ENCODE results near the gene ZDHHC9.

ZDHHC9 gene

DNA sequence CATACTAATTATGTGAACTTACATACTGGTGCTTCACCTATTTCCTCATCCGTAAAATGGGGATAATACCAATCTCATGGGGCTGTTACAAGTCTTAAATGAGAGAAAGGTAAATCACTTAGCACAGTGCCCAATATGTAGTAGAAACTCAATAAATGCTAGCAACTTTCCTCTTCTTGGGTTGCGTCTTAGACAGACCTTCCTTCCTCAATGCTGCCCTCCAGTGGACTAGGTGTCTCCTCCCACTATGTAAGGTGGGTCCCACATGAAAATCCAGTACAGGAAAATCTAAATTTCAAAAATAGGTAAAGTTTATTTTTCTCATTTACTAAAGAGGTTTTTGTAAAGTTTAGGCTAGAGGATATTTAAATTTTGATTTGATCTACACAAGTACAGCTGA lies 20.6 kb downstream of the ZDHHC9 start:
- in situ Hi-C loops (cut with MboI; ENCODE audit: low sequenced_read_pairs) = no loop called here

DNA sequence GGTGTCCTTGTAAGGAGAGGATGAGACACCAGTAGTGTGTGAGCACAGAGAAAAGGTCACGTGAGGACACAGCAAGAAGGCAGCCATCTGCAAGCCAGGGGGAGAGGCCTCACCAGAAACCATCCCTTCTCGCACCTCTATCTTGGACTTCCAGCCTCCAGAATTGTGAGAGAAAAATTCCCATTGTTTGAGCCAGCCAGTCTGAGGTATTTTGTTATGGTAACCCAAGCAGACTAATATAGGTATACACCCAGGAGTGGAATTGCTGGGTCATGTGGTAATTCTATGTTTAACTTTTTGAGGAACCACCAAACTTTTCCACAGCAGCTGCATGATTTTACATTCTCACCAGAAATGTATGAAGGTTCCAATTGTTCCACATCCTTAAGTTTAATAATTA lies 25.6 kb downstream of the ZDHHC9 start:
- in situ Hi-C loops (cut with MboI; ENCODE audit: low sequenced_read_pairs) = no loop called here

DNA sequence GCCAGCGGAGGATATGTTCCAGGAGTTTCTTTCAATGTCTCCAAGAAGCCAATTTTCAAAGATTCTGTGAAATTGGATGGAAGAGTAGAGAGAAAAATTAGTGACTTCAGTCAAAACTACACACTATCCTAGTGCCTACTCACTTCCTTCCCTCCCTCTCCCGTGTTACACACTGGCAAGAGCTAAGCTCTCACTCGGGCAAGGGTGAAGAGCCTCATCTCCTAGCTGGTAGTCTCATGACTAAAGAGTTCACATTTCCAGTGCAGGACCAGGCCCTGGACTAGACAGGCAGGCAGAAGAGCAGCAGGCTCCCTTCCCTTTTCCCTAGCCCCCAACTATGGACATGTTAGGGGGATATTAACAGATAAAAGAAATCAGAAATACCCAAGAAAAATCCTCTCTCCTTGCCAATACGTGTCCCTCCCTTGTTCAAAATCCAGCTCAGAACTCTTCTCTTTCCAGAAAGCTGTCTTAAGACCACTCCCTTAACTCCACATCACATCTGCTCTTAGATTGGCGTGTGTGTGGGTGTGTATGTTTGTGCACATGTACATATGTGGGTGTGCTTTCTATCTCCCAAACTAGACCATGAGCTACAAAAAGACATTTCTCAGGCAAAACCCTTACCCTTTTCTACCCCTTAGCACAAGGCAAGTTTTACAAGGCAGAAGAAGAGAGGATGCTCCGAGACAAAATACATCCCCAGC lies 29.9 kb downstream of the ZDHHC9 start:
- in situ Hi-C loops (cut with MboI; ENCODE audit: low sequenced_read_pairs) = no loop called here

DNA sequence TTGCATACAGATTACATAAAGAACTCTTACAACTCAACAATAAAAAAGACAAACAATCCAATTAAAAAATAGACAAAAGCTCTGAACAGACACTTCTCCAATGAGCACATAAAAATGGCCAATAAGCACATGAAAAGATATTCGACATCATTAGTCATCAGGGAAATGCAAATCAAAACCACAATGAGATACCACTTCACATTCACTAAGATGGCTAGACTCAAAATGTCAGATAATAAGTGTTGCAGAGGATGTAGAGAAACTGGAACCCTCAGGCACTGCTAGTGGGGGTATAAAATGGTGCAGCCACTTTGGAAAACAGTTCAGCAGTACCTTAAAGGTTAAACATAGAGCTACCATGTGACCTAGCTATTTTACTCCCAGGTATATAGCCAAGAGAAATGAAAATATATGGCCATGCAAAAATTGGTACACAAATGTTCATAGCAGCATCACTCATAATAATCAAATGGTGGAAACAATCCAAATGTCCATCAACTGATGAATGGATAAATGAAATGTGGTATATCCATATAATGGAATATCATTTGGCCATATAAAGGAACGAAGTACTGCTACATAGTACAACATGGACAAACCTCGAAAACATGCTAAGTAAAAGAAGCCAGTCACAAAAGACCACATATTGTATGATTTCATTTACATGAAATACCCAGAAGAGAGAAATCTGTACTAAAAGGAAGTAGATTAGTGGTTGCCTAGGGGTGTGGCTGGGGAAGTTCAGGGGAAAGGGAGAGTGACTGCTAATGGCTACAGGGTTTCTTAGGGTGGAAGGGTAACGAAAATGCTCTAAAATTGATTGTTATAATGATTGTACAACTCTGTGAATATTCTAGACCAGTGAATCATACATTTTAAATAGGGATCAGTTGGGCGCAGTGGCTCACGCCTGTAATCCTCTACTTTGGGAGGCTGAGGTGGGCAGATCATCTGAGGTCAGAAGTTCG lies 34.6 kb downstream of the ZDHHC9 start:
- in situ Hi-C loops (cut with MboI; ENCODE audit: low sequenced_read_pairs) = no loop called here

DNA sequence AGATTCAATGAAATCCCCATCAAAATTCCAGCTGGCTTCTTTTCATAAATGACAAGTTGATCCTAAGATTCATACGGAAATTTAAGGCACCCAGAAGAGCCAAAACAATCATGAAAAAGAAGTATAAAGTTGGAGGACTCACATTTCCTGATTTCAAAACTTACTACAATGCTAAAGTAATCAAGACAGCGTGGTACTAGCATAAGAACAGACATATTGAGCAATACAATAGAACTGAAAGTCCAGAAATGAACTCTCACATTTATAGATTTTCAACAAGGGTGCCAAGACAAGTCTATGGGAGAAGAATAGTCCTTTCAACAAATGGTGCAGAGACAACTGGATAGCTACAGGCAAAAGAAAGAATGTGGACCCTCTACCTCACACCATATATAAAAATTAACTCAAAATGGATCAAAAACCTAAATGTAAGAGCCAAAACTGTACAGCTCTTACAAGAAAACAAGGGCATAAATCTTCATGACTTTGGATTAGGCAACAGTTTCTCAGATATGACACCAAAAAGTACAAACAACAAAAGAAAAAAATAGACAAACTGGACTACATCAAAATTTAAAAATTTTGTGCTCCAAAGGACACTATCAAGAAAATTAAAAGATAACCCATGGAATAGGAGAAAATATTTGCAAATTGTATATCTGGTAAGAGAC lies 35.4 kb downstream of the ZDHHC9 start:
- in situ Hi-C loops (cut with MboI; ENCODE audit: low sequenced_read_pairs) = no loop called here

DNA sequence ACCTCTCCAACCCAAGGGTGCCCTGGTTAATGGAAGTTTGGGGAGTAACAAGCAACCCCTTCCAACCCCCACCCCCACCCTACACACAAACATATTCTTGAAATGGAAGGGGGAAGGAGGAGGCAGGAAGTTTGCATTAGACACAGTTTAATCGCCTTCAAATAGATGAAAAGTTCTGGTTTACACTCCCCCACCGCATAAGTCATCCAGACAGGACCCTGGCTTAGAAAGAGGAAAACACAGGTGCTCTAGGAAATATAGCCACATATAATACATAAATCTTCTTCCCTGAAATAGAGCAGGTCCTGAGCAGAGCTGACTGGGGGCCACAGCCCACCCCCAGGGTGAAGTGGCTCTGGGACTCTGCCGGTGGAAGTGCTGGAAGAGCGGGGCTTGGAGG lies 38.9 kb downstream of the ZDHHC9 start:
- in situ Hi-C loops (cut with MboI; ENCODE audit: low sequenced_read_pairs) = no loop called here

DNA sequence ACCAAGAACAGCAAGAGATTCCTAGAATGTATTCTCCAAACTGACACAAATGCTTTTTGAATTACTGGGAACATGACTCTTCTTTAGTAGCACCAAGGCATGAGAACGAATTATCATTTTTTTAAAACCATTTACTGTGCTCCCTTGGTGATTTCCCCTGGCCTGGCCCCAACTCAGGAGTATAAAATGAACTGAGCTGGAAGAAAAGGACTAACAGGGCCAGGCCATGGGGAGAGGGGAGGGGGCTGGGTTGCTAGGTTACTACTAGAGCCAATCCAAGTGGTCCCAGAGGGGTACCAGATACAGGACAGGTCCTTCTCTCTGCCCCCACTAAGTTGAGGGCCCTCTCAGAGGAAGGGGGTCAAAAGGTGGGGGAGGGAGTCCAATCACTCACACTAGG lies 40.8 kb downstream of the ZDHHC9 start:
- in situ Hi-C loops (cut with MboI; ENCODE audit: low sequenced_read_pairs) = no loop called here

DNA sequence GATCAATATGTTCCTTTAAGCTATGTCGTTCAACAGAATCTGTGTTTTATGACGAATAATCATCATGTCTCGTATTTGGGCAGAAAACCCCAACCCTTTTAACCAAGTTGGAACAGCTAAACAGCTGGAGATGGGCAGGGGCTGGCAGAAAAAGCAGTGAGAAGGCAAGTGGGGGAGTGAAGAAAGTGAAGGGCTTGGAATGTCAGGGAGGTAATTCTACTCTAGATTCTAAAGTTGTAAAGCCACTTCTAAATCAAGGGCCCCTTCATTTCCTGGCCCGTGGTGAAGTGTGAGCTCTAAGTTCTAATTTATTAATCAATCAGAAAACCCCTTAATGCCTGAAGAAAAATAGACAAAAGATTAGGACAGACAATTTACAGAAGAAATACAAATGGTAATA lies 43.5 kb downstream of the ZDHHC9 start:
- in situ Hi-C loops (cut with MboI; ENCODE audit: low sequenced_read_pairs) = no loop called here

DNA sequence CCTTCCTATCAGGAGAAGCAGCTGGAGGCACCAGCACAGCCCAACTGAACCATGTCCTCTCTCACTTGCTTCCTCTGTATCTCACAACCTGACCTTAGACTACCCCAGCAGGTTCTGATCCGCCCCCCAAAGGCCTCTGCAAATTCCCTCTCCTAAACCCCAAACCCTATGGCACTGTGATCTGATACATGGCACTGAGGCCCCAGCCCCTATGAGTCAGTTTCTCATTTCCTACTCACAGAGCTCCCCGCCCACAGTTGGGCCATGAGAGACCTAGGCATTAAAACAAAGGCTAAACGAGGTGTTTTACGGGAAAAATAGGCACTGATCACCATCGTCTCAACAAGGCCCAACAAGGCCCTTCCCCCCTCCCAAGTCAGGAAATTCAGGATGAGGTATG lies 44.8 kb downstream of the ZDHHC9 start:
- in situ Hi-C loops (cut with MboI; ENCODE audit: low sequenced_read_pairs) = no loop called here

DNA sequence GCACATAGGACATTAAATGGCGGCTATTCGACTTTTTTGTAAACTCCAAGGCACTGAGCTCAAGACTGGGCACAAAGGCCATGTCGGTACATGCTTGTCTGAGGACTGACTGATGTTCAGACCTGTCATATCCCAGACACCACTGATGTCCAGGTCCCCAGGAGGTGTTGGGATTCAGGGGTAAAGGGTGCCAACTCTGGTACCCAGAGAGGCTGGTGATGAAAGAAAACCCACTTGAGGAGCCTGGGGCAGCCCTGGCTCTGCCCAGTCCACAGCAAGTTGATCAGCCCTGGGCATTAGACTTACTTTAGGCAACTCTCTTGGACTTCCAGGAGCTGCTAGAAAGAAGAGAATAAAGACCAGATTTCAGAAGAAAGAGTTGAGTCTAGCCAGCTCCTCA lies 45.2 kb downstream of the ZDHHC9 start:
- in situ Hi-C loops (cut with MboI; ENCODE audit: low sequenced_read_pairs) = no loop called here

DNA sequence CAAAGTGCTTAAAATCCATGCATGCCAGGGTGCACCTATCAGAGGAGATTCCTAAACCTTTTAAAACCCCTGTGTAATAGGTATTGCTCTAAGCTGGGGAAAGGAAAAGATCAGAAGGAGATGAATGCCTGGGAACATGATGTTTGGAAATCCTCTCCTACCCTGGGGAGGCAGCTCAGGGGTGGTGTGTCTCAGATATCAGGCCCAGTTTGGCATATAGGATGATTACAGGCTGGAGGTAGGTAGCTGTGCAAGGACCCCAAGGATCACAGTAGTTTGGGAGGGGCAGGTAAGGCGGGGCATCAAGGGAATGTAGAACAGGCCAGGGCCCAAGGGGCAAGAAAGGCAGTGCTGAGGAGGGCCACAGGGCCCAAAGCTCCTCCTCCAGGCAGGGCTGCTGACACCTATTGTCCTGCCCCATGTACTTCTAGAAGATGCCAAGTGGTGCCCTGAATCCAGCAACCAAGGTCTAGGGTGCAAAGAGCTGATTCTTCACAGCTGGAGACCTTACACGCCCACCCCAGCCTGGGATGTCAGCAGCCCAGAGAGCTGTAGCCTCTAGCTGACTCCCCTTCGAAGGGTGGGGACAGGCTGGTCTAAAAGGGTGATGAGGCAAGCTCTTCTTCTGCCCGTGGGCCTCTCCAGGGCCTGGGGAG lies 46.3 kb downstream of the ZDHHC9 start:
- in situ Hi-C loops (cut with MboI; ENCODE audit: low sequenced_read_pairs) = no loop called here

DNA sequence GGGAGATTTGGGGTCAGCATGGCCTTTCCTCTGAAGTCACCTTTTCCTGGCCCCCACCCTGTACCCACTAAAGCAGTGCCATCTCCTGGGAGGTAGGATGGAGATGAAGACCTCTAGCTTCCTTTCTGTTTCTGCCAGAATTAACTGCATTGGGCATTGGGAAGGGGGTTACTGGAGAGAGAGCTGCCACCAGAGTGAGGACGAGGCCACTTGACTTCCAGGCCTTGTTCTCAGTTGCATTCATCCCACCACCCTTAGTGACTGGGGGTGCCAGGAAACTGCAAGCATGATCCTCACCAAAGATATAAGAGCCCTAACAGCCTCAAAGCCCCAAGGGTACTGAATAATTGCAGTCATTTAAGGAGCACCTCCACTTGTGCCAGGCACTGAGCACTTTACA lies 48.1 kb downstream of the ZDHHC9 start:
- in situ Hi-C loops (cut with MboI; ENCODE audit: low sequenced_read_pairs) = no loop called here

DNA sequence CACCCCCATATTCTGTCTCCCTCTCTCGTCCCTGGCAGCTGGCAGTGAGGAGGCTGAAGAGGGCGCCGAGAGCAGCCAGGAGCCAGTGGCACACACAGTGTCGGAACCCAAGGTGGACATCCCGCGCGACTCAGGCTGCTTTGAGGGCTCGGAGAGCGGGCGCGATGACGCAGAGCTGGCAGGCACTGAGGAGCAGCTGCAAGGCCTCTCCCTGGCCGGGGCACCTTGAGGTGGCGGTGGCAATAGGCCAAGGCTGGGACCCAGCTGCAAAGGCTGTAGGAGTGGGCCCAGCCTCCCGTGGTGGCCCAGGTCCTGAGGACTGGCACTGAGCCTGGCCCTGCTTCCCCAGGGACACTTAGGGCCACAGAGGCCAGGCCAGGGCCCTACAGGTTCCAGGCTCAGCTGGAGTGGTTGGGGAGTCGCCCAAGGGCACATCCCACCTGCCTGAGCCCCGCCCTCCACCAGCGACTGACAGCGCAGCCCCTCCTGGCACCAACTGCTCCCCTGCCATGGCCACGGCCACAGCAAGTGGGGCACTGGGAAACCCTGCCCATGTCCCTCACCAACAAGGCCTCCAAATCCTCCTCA lies 50.0 kb downstream of the ZDHHC9 start:
- in situ Hi-C loops (cut with MboI; ENCODE audit: low sequenced_read_pairs) = no loop called here

DNA sequence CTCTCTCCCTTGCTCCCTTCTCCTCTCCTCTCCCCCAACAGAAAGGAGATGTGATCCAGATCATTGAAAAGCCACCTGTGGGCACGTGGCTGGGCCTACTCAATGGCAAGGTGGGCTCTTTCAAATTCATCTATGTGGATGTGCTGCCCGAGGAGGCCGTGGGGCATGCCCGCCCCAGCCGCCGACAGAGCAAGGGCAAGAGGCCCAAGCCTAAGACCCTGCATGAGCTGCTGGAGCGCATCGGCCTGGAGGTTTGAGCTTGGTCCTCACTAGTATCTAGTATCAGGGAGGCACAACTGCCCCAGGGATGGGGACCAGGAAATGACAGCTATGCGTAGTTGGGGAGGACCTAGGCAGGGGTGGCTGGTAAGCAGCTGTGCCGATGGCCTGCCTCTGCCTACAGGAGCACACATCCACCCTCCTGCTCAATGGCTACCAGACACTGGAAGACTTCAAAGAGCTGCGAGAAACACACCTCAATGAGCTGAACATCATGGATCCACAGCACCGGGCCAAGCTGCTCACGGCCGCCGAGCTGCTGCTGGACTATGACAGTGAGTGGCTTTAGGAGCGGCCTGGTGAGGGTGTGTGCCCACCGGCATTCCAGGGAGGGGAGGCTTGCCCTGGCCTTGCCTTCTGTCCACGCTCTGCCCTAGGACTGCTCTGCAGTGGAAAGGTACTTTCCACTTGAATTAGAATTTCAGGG lies 50.9 kb downstream of the ZDHHC9 start:
- in situ Hi-C loops (cut with MboI; ENCODE audit: low sequenced_read_pairs) = no loop called here

DNA sequence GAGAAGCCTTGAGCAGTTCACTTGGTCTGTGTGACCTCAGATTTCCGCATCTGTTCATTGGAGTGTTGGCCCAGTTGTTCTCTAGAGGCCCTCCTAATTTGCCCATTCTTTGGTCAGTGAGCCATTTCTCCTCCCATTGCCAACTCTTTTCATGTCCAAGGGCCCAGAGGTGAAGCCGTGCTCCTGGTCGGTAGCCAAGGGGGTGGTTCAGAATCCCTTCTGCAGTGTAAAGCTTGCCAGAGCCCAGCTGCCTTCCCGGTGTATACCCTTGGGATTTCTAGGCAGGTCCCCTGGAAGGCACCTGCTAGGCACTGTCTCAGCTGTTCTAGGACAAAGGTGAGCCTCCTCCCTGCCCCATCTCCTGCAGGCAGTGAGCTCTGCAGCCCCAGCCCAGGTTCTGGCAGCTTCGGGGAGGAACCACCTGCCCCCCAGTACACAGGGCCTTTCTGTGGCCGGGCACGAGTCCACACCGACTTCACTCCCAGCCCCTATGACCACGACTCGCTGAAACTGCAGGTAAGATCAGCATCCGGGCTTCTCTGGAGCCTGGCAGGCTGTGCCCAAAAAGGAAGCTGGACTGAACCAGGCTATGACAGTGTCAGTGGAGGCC lies 51.6 kb downstream of the ZDHHC9 start:
- in situ Hi-C loops (cut with MboI; ENCODE audit: low sequenced_read_pairs) = no loop called here

DNA sequence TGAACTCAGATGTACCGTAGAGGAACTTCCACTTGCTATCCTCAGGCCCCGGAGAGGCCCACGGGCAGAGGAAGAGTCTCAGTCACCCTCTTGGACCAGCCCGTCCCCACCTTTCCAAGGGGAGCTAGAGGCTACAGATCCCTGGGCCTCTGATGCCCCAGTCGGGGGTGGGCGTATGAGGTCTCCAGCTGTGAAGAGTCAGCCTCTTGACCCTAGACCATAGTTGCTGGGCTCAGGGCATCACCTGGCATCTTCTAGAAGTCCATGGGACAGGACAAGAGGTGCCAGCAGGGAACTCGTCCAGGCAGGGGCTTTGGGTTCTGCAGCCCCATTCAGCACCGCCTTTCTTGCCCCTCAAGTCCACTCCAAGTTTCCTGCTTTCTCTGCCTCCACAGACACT lies 52.4 kb downstream of the ZDHHC9 start:
- in situ Hi-C loops (cut with MboI; ENCODE audit: low sequenced_read_pairs) = no loop called here

DNA sequence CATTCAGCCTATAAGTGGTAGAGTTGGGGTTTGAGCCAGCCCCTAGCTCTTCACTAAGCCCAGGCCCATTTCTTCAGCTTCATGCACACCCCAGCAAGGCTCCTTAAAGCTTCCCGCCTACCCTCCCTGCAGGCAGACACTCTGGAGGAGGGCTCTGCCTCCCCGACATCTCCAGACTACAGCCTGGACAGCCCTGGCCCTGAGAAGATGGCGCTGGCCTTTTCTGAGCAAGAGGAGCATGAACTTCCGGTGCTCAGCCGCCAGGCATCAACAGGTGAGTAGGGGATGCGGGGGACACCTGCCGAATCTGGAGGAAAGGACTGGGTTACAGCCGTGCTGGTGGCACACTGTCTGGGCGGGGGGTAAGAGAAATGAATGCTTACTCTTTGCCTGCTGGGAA lies 52.9 kb downstream of the ZDHHC9 start:
- in situ Hi-C loops (cut with MboI; ENCODE audit: low sequenced_read_pairs) = no loop called here

DNA sequence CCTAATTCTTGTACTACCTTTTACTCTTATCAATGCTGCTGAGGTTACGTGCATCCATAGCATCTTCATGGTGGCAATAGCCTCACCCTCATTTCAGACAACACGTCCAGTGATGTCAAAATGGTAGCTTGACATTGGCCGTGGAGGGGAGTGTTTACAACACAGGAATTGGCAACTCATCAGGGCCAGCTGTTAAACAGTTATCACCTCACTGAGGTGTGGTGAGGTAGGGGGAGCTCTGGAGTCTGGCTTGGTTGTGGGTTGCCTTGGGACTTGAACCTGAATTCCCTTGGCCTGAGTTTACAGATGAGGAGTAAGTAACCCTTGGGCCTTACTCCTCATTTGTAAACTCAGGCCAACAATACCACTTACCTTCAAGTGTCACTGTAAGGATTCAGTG lies 53.5 kb downstream of the ZDHHC9 start:
- in situ Hi-C loops (cut with MboI; ENCODE audit: low sequenced_read_pairs) = no loop called here

DNA sequence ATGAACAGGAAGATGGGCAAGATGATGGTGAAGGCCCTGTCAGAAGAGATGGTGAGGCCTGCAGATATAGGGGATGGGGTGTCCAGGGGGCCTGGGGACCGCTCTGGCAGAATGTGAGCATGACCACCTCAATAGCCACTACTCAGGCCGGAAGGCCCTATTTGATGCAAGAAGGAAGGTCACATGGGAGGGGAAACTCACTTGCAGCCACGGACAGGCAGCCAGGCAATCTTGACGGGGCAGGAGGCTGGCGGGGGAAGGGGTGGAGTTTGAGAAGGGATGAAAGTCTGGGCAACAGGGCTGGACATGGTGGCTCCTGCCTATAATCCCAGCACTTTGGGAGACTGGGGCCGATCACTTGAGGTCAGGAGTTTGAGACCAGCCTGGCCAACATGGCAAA lies 55.2 kb downstream of the ZDHHC9 start:
- in situ Hi-C loops (cut with MboI; ENCODE audit: low sequenced_read_pairs) = no loop called here
